K562 (cell line): Measurements from ENCODE around the gene ARHGEF25. TPM values are rescaled to one million over a fixed set of nuclear protein-coding genes. Genes with fewer than 3 reads are reported as not detected.

ENCODE experiments used
- ATAC-seq: fragments of 200-7000 bp; cut with Tn5 transposase; 3 replicates; pipeline ENCODE4 v1.9.1; 2020; ENCODE audit warnings: moderate library complexity
- BruUV-seq: library from RNA; stranded (reverse); fragments of 400-500 nt; replicated peaks from 2 replicates; lab custom pipeline; 2021; lab: Mats Ljungman, UMichigan
- CTCF ChIA-PET: fragments of 300-600 bp; formaldehyde crosslinking; extraction: SDS; loops from one replicate; lab custom pipeline; 2021; ENCODE audit warnings: low intra/inter-chr PET ratio; lab: Yijun Ruan, JAX
- POLR2A ChIA-PET: fragments of 300-600, 350-650 bp; sonication (Branson Sonifier 250); formaldehyde crosslinking; extraction: SDS; loops from one replicate; lab custom pipeline; 2021; ENCODE audit warnings: antibody characterized with exemption, inconsistent platforms; lab: Yijun Ruan, JAX
- DNase-seq, 4 experiments: peaks; one replicate each; pipeline versions ENCODE4 v3.0.0 to v3.0.0-alpha.2; 2011 to 2018; ENCODE audit warnings: low spot score in 3 of 4, mixed read lengths in 3 of 4; ENCODE audit errors: extremely low read depth in 1 of 4
- FAIRE-seq: peaks from 2 replicates; lab custom pipeline; 2011; peaks lifted over from hg19 to GRCh38; lab: Jason Lieb, UNC
- H2AFZ ChIP-seq: 2 replicates; pipeline ENCODE4 v1.6.0; 2011; ENCODE audit warnings: low read depth, low read length, control low read depth, inconsistent platforms
- H3K27ac ChIP-seq: fragments of 200-600 bp; 3 replicates; pipeline ENCODE4 v1.8.0; 2011; ENCODE audit warnings: low read depth, mild to moderate bottlenecking, control low read depth, inconsistent platforms, low read length, moderate library complexity, mixed read lengths; ENCODE audit errors: extremely low read depth
- H3K27me3 ChIP-seq, 2 experiments: fragments of 300-600 bp in 1 of 2; 2 replicates in 1 of 2; 3 replicates in 1 of 2; pipeline versions ENCODE4 v1.6.0 to v1.8.0; 2011; ENCODE audit warnings: inconsistent platforms in 2 of 2, low read length in 2 of 2, mild to moderate bottlenecking in 1 of 2, mixed read lengths in 1 of 2, moderate library complexity in 1 of 2; ENCODE audit not compliant: control insufficient read depth in 2 of 2, insufficient read depth in 2 of 2
- H3K36me3 ChIP-seq: fragments of 300-600 bp; 3 replicates; pipeline ENCODE4 v1.8.0; 2011; ENCODE audit warnings: mild to moderate bottlenecking, low read length, inconsistent platforms; ENCODE audit not compliant: control insufficient read depth, insufficient read depth
- H3K4me1 ChIP-seq, 2 experiments: fragments of 200-600 bp in 1 of 2; replicated peaks in 1 of 2; 2 replicates in 1 of 2; 3 replicates in 1 of 2; pipeline versions ENCODE4 v1.5.1 to v1.8.0; 2011; ENCODE audit warnings: inconsistent platforms in 2 of 2, low read length in 2 of 2, mild to moderate bottlenecking in 1 of 2, mixed read lengths in 1 of 2, moderate library complexity in 1 of 2; ENCODE audit not compliant: control insufficient read depth in 2 of 2, insufficient read depth in 2 of 2
- H3K4me2 ChIP-seq: 2 replicates; pipeline ENCODE4 v1.6.1; 2011; ENCODE audit warnings: low read length, control low read depth, inconsistent platforms, mixed read lengths; ENCODE audit not compliant: insufficient read depth
- H3K4me3 ChIP-seq: fragments of 200-600 bp; sonication (generic), shearing (Covaris generic); 2 replicates; pipeline ENCODE4 v1.5.1; 2016; ENCODE audit warnings: control low read depth, inconsistent platforms
- H3K79me2 ChIP-seq: fragments of 200-600 bp; 3 replicates; pipeline ENCODE4 v1.8.0; 2011; ENCODE audit warnings: low read length, inconsistent platforms; ENCODE audit not compliant: control insufficient read depth, insufficient read depth
- H3K9ac ChIP-seq, 2 experiments: 2 replicates each; pipeline versions ENCODE4 v1.6.0 to v1.6.1; 2011; ENCODE audit warnings: low read depth in 2 of 2, low read length in 2 of 2, control low read depth in 1 of 2, inconsistent platforms in 1 of 2, mild to moderate bottlenecking in 1 of 2, mixed read lengths in 1 of 2; ENCODE audit not compliant: insufficient read depth in 1 of 2
- H3K9me1 ChIP-seq: one replicate; pipeline ENCODE4 v1.6.0; 2011; ENCODE audit warnings: inconsistent platforms, mild to moderate bottlenecking, low read length, moderate library complexity; ENCODE audit not compliant: control insufficient read depth, insufficient read depth
- H3K9me3 ChIP-seq: replicated peaks from 2 replicates; pipeline ENCODE4 v1.5.1; 2011; ENCODE audit warnings: low read depth, low read length, inconsistent platforms; ENCODE audit not compliant: control insufficient read depth, insufficient read depth
- H4K20me1 ChIP-seq: replicated peaks from 2 replicates; pipeline ENCODE4 v1.6.1; 2011; ENCODE audit warnings: low read length, inconsistent platforms, mixed read lengths; ENCODE audit not compliant: control insufficient read depth, insufficient read depth
- GABPB2 ChIP-seq: fragments of 250-450 bp; sonication (Bioruptor Pico); conservative IDR thresholded peaks from 2 replicates; pipeline ENCODE4 v1.5.1; 2021; ENCODE audit warnings: mild to moderate bottlenecking
- RBFOX2 ChIP-seq: fragments of 200-400 bp; formaldehyde crosslinking; IDR thresholded peaks from 2 replicates; pipeline ENCODE4 v1.6.1; 2017; ENCODE audit warnings: low read depth, mild to moderate bottlenecking, low read length, moderate library complexity
- ZBTB7A ChIP-seq: IDR thresholded peaks from 2 replicates; pipeline ENCODE4 v1.6.1; 2011; ENCODE audit warnings: low read depth, mild to moderate bottlenecking, low read length, moderate library complexity, borderline replicate concordance; ENCODE audit not compliant: control insufficient read depth
- WGBS: fragments of 100-300 bp; shearing (Covaris generic); methylation state at CpG from one replicate; pipeline ENCODE4 v1.1.6; 2016; ENCODE audit warnings: low coverage, mixed read lengths; ENCODE audit not compliant: insufficient coverage; ENCODE audit errors: missing lambda C conversion rate; 5-methylcytosine and 5-hydroxymethylcytosine counted together
- in situ Hi-C: fragments of 300-500 bp; cut with MboI; formaldehyde crosslinking; loops from 4 replicates; pipeline ENCODE4 v1.15.0; 2018; ENCODE audit warnings: inconsistent platforms, mixed read lengths
- intact Hi-C: fragments of 100-400 bp; cut with micrococcal nuclease; formaldehyde crosslinking; loops from 2 replicates; pipeline ENCODE4 v1.14.2; 2022
- polyA plus RNA-seq, 8 experiments: library from polyadenylated mRNA; depleted of rRNA in 4 of 8; stranded (reverse) in 5 of 8; unstranded in 3 of 8; fragments of >200 nt; fragmentation: Nextera tagmentation in 2 of 8; fragmentation: Illumina TruSeq in 1 of 8; extraction: Ambion mirVana in 2 of 8; extraction: Trizol in 1 of 8; gene quantifications; 2 replicates each; pipeline versions ENCODE4 v1.2.1 to v1.2.3, GENCODE V29; 2011 to 2014; ENCODE audit warnings: inconsistent platforms in 1 of 8, missing spikeins in 1 of 8
- total RNA-seq, 7 experiments: library from RNA; depleted of rRNA in 6 of 7; stranded (reverse); fragments of >200 nt in 6 of 7; fragmentation: Illumina TruSeq in 2 of 7; extraction: Trizol in 2 of 7; gene quantifications; 2 replicates each; pipeline versions ENCODE4 v1.2.1 to v1.2.3, GENCODE V29; 2011 to 2021; ENCODE audit warnings: low replicate concordance in 1 of 7

The ARHGEF25 gene
- total and polyA plus RNA-seq, 9 of the 15 experiments (the other 6 are each of a cell fraction or from before 2014, with no cell fraction given): 0.13 to 17.3 (median 11.6) TPM

DNA sequence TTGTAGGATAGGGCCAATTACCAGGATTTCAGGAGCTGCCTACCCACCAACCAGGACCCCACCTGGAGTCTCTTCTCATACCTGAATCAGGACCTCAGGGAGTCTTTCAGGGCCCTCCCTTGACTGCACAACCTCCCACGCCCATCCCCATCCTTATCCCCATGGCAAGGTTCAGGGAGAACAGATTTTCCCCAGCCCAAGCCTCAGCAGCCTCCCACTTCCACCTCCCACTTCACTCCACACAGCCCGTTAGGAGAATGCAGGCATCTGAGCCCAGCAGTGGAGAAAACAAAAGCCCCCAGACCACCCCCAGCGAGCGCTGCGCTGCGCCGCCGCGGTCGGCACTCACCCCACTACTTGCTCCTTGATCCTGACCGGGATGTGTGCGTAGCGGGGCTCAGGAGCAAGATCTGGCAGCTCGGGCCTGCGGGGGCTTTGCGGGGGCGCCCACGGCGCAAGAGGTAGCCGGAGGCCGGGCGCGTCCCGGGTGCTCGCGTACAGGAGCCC is 20.4 kb downstream of the ARHGEF25 start:
- FAIRE-seq: no peak
- WGBS: 83% methylated on average over 13 of the region's 26 CpGs
- Histone ChIP-seq H4K20me1 (no peaks in the 10 kb centered on the region), H3K79me2 (0 out of 3 replicates have a peak, but pooled peaks cover 5% of the 10 kb centered on the region), H3K4me2 (peak overlapping the region; percentile 81), H2AFZ (0 out of 2 replicates have a peak overlapping the region, but pooled peaks have one; percentile 72), H3K4me3 (peak overlapping the region; percentile 79), H3K9me3 (no peaks in the 10 kb centered on the region), H3K9ac (peak overlapping the region; percentile 84 to 99; a peak in 3 of 4 replicates), H3K27me3 (no peaks in the 10 kb centered on the region), H3K36me3 (peaks cover 38% of the 10 kb centered on the region; the same call in 2 of the 3 replicates), H3K9me1 (no peaks in the 10 kb centered on the region), H3K4me1 (peaks cover 0 to 34% of the 10 kb centered on the region in 2 experiments; a peak in 3 of 5 replicates), H3K27ac (no peak overlapping the region)
- no peak for DNase-seq
- intact Hi-C loops: loop anchor here (2.0 kb wide), 2 partner anchors 49 to 105 kb away; no protein-coding TSS in a partner anchor
- POLR2A ChIA-PET: interaction anchor here (0.5 to 0.7 kb wide), 3 partner anchors 15 to 108 kb away, joined by 3 read pairs; no protein-coding TSS in a partner anchor
- CTCF ChIA-PET: interaction anchor here (0.7 kb wide), 1 partner anchor 61 kb away, joined by 3 read pairs; no protein-coding TSS in a partner anchor
- ATAC-seq: no peak
- in situ Hi-C loops: no loop called here
- BruUV-seq: no TSS peak
- TF ChIP-seq RBFOX2: peak; percentile 38
- 0 out of 2 replicates have a peak, but pooled peaks have one; percentile 22 for TF ChIP-seq ZBTB7A
- TF ChIP-seq GABPB2 (CRISPR knock-in tag): no peak
